Measurements from ENCODE around the gene SLBP.
"Not testable (repeated sequence)": the region's sequence is repeated elsewhere in the genome, so short reads cannot be mapped to it uniquely, and the experiment has no call there.

SLBP gene

DNA sequence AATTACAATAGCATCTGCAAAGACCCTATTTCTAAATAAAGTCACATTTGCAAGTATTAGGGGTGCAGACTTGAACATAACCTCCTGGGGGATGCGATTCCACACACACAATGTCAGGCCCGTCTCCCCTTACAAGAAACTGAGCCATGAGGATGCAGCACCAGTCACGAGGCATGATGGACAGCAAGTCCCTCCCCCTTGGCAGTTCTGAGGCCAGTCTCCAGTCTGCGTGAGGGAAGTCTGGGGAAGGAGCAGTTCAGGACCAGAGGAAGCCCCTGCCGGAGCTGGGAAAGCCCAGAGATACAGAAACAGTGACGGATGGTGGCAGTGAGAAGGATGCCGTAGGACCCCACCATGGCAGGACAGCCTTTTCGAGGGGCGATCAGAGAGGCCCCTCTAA is 37.4 kb downstream of the SLBP start:
- Histone ChIP-seq H2AFZ (ENCODE audit: insufficient read depth, low read length, poor library complexity) (no peak overlapping the region), H2BK5ac (ENCODE audit: low read depth, low read length, poor library complexity) (no peak overlapping the region), H3K4me1 (ENCODE audit: control insufficient read depth in 1 of 2, insufficient read depth in 2 of 2, low read length in 2 of 2) (no peaks in the 10 kb centered on the region), H3K9ac (ENCODE audit: low read length) (no peak overlapping the region), H3K27me3 (ENCODE audit: insufficient read depth, low read length) (no peaks in the 10 kb centered on the region), H3K23ac (ENCODE audit: low read length) (no peak overlapping the region), H3K79me2 (ENCODE audit: control insufficient read depth, insufficient read depth, low read length, poor library complexity) (no peaks in the 10 kb centered on the region), H4K91ac (ENCODE audit: low read depth, low read length) (no peak overlapping the region), H3K79me1 (ENCODE audit: low read length) (no peaks in the 10 kb centered on the region), H4K12ac (ENCODE audit: low read depth, low read length) (no peak overlapping the region), H2BK120ac (ENCODE audit: insufficient read depth, low read length, poor library complexity) (no peak overlapping the region), H3K4me3 (ENCODE audit: low read depth, low read length) (no peak overlapping the region), H3K9me3 (ENCODE audit: insufficient read depth, low read depth, low read length) (no peaks in the 10 kb centered on the region), H3K4ac (ENCODE audit: low read depth, low read length) (no peak overlapping the region), H3K14ac (ENCODE audit: low read length) (no peak overlapping the region), H2BK12ac (ENCODE audit: low read length) (no peak overlapping the region), H3K4me2 (ENCODE audit: low read length) (no peak overlapping the region), H4K8ac (ENCODE audit: low read depth, low read length) (no peak overlapping the region), H2AK5ac (ENCODE audit: low read length) (no peak overlapping the region), H3K36me3 (ENCODE audit: control insufficient read depth in 1 of 2, insufficient read depth in 2 of 2, low read length in 2 of 2) (no peaks in the 10 kb centered on the region), H3K27ac (ENCODE audit: low read depth, low read length) (no peak overlapping the region), H3K18ac (ENCODE audit: low read length) (no peak overlapping the region)
- WGBS (ENCODE audit: extremely low coverage, insufficient coverage, insufficient read length), result no CpG with 5 or more reads among the region's 9 CpGs
- DNase-seq, result no peak

DNA sequence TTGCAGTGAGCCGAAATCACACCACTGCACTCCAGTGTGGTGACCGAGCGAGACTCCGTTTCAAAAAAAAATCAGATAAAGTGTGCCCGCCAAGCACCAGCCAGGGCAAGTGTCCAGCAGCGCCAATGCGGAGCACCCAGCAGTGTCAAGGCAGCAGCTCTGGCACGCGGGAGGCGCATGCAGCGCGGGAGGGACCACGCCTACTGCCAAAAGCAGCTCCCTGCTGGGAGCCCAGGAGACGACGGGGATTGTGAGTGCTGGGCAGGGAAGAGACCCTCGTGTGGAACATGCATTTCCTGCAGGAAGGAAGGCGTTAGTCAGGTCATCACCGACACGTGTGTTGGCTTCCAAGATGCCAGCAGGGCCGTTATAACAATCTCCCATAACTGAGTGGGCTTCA is 38.4 kb downstream of the SLBP start:
- Histone ChIP-seq H2BK5ac (ENCODE audit: low read depth, low read length, poor library complexity) (no peak overlapping the region), H3K79me2 (ENCODE audit: control insufficient read depth, insufficient read depth, low read length, poor library complexity) (no peaks in the 10 kb centered on the region), H3K4me2 (ENCODE audit: low read length) (no peak overlapping the region), H4K91ac (ENCODE audit: low read depth, low read length) (no peak overlapping the region), H3K4me3 (ENCODE audit: low read depth, low read length) (no peak overlapping the region), H4K12ac (ENCODE audit: low read depth, low read length) (no peak overlapping the region), H3K9ac (ENCODE audit: low read length) (no peak overlapping the region), H3K9me3 (ENCODE audit: insufficient read depth, low read depth, low read length) (no peaks in the 10 kb centered on the region), H3K23ac (ENCODE audit: low read length) (no peak overlapping the region), H3K27me3 (ENCODE audit: insufficient read depth, low read length) (no peaks in the 10 kb centered on the region), H3K79me1 (ENCODE audit: low read length) (no peaks in the 10 kb centered on the region), H3K27ac (ENCODE audit: low read depth, low read length) (no peak overlapping the region), H2AK5ac (ENCODE audit: low read length) (no peak overlapping the region), H3K4ac (ENCODE audit: low read depth, low read length) (no peak overlapping the region), H2BK12ac (ENCODE audit: low read length) (no peak overlapping the region), H3K4me1 (ENCODE audit: control insufficient read depth in 1 of 2, insufficient read depth in 2 of 2, low read length in 2 of 2) (no peaks in the 10 kb centered on the region), H4K8ac (ENCODE audit: low read depth, low read length) (no peak overlapping the region), H2AFZ (ENCODE audit: insufficient read depth, low read length, poor library complexity) (no peak overlapping the region), H2BK120ac (ENCODE audit: insufficient read depth, low read length, poor library complexity) (no peak overlapping the region), H3K18ac (ENCODE audit: low read length) (no peak overlapping the region), H3K14ac (ENCODE audit: low read length) (no peak overlapping the region), H3K36me3 (ENCODE audit: control insufficient read depth in 1 of 2, insufficient read depth in 2 of 2, low read length in 2 of 2) (no peaks in the 10 kb centered on the region)
- DNase-seq, result no peak
- no CpG with 5 or more reads among the region's 20 CpGs for WGBS (ENCODE audit: extremely low coverage, insufficient coverage, insufficient read length)

DNA sequence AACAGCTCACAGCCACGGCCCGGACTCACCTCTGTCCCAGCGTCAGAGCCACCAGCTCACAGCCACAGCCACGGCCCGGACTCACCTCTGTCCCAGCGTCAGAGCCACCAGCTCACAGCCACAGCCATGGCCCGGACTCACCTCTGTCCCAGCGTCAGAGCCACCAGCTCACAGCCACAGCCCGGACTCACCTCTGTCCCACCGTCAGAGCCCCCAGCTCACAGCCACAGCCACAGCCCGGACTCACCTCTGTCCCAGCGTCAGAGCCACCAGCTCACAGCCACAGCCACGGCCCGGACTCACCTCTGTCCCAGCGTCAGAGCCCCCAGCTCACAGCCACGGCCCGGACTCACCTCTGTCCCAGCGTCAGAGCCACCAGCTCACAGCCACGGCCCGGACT is 41.1 kb downstream of the SLBP start:
- not testable (repeated sequence) for H3K4ac ChIP-seq (ENCODE audit: low read depth, low read length); H4K12ac ChIP-seq (ENCODE audit: low read depth, low read length); H3K79me2 ChIP-seq (ENCODE audit: control insufficient read depth, insufficient read depth, low read length, poor library complexity); H3K36me3 ChIP-seq (ENCODE audit: control insufficient read depth in 1 of 2, insufficient read depth in 2 of 2, low read length in 2 of 2); H2AK5ac ChIP-seq (ENCODE audit: low read length); H4K91ac ChIP-seq (ENCODE audit: low read depth, low read length); H3K27ac ChIP-seq (ENCODE audit: low read depth, low read length); H3K4me1 ChIP-seq (ENCODE audit: control insufficient read depth in 1 of 2, insufficient read depth in 2 of 2, low read length in 2 of 2); H3K79me1 ChIP-seq (ENCODE audit: low read length); H3K14ac ChIP-seq (ENCODE audit: low read length); H2BK5ac ChIP-seq (ENCODE audit: low read depth, low read length, poor library complexity); H3K4me3 ChIP-seq (ENCODE audit: low read depth, low read length); H3K9me3 ChIP-seq (ENCODE audit: insufficient read depth, low read depth, low read length); H2BK120ac ChIP-seq (ENCODE audit: insufficient read depth, low read length, poor library complexity); H3K23ac ChIP-seq (ENCODE audit: low read length); H4K8ac ChIP-seq (ENCODE audit: low read depth, low read length); H2BK12ac ChIP-seq (ENCODE audit: low read length); H3K27me3 ChIP-seq (ENCODE audit: insufficient read depth, low read length); DNase-seq; H2AFZ ChIP-seq (ENCODE audit: insufficient read depth, low read length, poor library complexity); H3K18ac ChIP-seq (ENCODE audit: low read length); H3K9ac ChIP-seq (ENCODE audit: low read length); H3K4me2 ChIP-seq (ENCODE audit: low read length)
- WGBS (ENCODE audit: extremely low coverage, insufficient coverage, insufficient read length), result no CpG with 5 or more reads among the region's 20 CpGs

DNA sequence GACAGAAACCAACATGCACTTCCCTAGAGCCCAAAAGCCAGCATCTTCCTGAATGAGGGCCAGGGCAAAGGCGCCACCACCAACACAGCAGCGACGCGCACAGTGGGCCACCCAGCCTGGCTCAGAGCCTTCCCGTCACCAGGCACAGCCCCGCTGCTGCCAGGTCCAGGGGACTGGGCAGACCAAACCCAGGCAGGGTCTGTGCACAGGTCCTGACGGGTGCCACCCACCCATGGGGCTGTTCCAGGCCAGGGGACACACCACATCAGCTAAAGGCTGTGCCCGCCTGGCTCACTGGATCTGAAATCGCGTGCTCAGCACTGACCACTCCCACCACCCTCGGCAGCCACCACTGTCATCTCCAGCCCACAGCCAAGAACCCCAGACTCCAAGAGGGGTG is 41.8 kb downstream of the SLBP start:
- Histone ChIP-seq H4K8ac (ENCODE audit: low read depth, low read length) (no peak overlapping the region), H2BK12ac (ENCODE audit: low read length) (no peak overlapping the region), H3K36me3 (ENCODE audit: control insufficient read depth in 1 of 2, insufficient read depth in 2 of 2, low read length in 2 of 2) (no peaks in the 10 kb centered on the region), H3K23ac (ENCODE audit: low read length) (no peak overlapping the region), H4K91ac (ENCODE audit: low read depth, low read length) (no peak overlapping the region), H4K12ac (ENCODE audit: low read depth, low read length) (no peak overlapping the region), H2BK120ac (ENCODE audit: insufficient read depth, low read length, poor library complexity) (no peak overlapping the region), H3K9me3 (ENCODE audit: insufficient read depth, low read depth, low read length) (no peaks in the 10 kb centered on the region), H2AFZ (ENCODE audit: insufficient read depth, low read length, poor library complexity) (no peak overlapping the region), H2AK5ac (ENCODE audit: low read length) (no peak overlapping the region), H3K4me1 (ENCODE audit: control insufficient read depth in 1 of 2, insufficient read depth in 2 of 2, low read length in 2 of 2) (peaks cover 0 to 2% of the 10 kb centered on the region in 2 experiments), H3K4me3 (ENCODE audit: low read depth, low read length) (no peak overlapping the region), H3K79me1 (ENCODE audit: low read length) (no peaks in the 10 kb centered on the region), H3K18ac (ENCODE audit: low read length) (no peak overlapping the region), H3K79me2 (ENCODE audit: control insufficient read depth, insufficient read depth, low read length, poor library complexity) (no peaks in the 10 kb centered on the region), H3K4me2 (ENCODE audit: low read length) (no peak overlapping the region), H3K27ac (ENCODE audit: low read depth, low read length) (no peak overlapping the region), H2BK5ac (ENCODE audit: low read depth, low read length, poor library complexity) (no peak overlapping the region), H3K9ac (ENCODE audit: low read length) (no peak overlapping the region), H3K4ac (ENCODE audit: low read depth, low read length) (no peak overlapping the region), H3K14ac (ENCODE audit: low read length) (no peak overlapping the region), H3K27me3 (ENCODE audit: insufficient read depth, low read length) (no peaks in the 10 kb centered on the region)
- no peak for DNase-seq
- no CpG with 5 or more reads among the region's 11 CpGs for WGBS (ENCODE audit: extremely low coverage, insufficient coverage, insufficient read length)
